MM.1S (cell line): ENCODE data around the gene INTS4.
"Not testable (repeated sequence)": the region's sequence is repeated elsewhere in the genome, so short reads cannot be mapped to it uniquely, and the experiment has no call there.

ENCODE experiments used
- DNase-seq: peaks from one replicate; pipeline ENCODE4 v3.0.0-alpha.2; 2015
- H2AFZ ChIP-seq: fragments of 300-600 bp; sonication (generic); 2 replicates; pipeline ENCODE4 v1.6.0; 2016; ENCODE audit warnings: antibody characterized with exemption, low read length
- H3F3A ChIP-seq: fragments of 300-600 bp; sonication (generic); 2 replicates; pipeline ENCODE4 v1.6.1; 2016; ENCODE audit warnings: mild to moderate bottlenecking, antibody characterized with exemption, low read length, moderate library complexity, mixed read lengths; ENCODE audit not compliant: insufficient read depth
- H3K27ac ChIP-seq: fragments of 300-600 bp; sonication (generic); 2 replicates; pipeline ENCODE4 v1.5.1; 2016; ENCODE audit warnings: mild to moderate bottlenecking, low read length
- H3K27me3 ChIP-seq: fragments of 300-600 bp; sonication (generic); replicated peaks from 2 replicates; pipeline ENCODE4 v1.6.0; 2016; ENCODE audit warnings: low read length; ENCODE audit not compliant: insufficient read depth
- H3K36me3 ChIP-seq: fragments of 300-600 bp; sonication (generic); replicated peaks from 2 replicates; pipeline ENCODE4 v1.6.1; 2016; ENCODE audit warnings: mild to moderate bottlenecking, low read length, mixed read lengths; ENCODE audit not compliant: insufficient read depth
- H3K4me1 ChIP-seq: fragments of 300-600 bp; sonication (generic); 2 replicates; pipeline ENCODE4 v1.6.1; 2016; ENCODE audit warnings: low read length, mixed read lengths
- H3K4me2 ChIP-seq: fragments of 300-600 bp; sonication (generic); 2 replicates; pipeline ENCODE4 v1.6.0; 2016; ENCODE audit warnings: low read depth, low read length
- H3K4me3 ChIP-seq: fragments of 300-600 bp; sonication (generic); 2 replicates; pipeline ENCODE4 v1.5.1; 2016; ENCODE audit warnings: low read length, mixed read lengths
- H3K79me2 ChIP-seq: fragments of 300-600 bp; sonication (generic); 2 replicates; pipeline ENCODE4 v1.6.1; 2016; ENCODE audit warnings: mixed run types, low read length, mixed read lengths
- H3K9ac ChIP-seq: fragments of 300-600 bp; sonication (generic); 2 replicates; pipeline ENCODE4 v1.6.1; 2016; ENCODE audit warnings: low read length, mixed read lengths
- H3K9me2 ChIP-seq: fragments of 300-600 bp; sonication (generic); replicated peaks from 2 replicates; pipeline ENCODE4 v1.6.1; 2016; ENCODE audit warnings: mild to moderate bottlenecking, low read length, mixed read lengths; ENCODE audit not compliant: insufficient read depth
- H3K9me3 ChIP-seq: fragments of 300-600 bp; sonication (generic); replicated peaks from 2 replicates; pipeline ENCODE4 v1.6.1; 2016; ENCODE audit warnings: mild to moderate bottlenecking, low read length, mixed read lengths; ENCODE audit not compliant: insufficient read depth
- H4K20me1 ChIP-seq: fragments of 300-600 bp; sonication (generic); 2 replicates; pipeline ENCODE4 v1.6.1; 2016; ENCODE audit warnings: mild to moderate bottlenecking, low read length, moderate library complexity, mixed read lengths; ENCODE audit not compliant: insufficient read depth
- CTCF ChIP-seq: fragments of 300-600 bp; sonication (generic); IDR thresholded peaks from 2 replicates; pipeline ENCODE4 v1.5.1; 2016; ENCODE audit warnings: antibody characterized with exemption, low read length, mixed read lengths
- EZH2 ChIP-seq: fragments of 300-600 bp; sonication (generic); optimal IDR thresholded peaks from 2 replicates; pipeline ENCODE3; 2017; ENCODE audit warnings: low read depth, mild to moderate bottlenecking, antibody characterized with exemption, low read length, mixed read lengths
- EZH2phosphoT487 ChIP-seq: fragments of 300-600 bp; sonication (generic); IDR thresholded peaks from 2 replicates; pipeline ENCODE4 v1.6.1; 2018; ENCODE audit warnings: antibody characterized with exemption, low read length

The INTS4 gene

DNA sequence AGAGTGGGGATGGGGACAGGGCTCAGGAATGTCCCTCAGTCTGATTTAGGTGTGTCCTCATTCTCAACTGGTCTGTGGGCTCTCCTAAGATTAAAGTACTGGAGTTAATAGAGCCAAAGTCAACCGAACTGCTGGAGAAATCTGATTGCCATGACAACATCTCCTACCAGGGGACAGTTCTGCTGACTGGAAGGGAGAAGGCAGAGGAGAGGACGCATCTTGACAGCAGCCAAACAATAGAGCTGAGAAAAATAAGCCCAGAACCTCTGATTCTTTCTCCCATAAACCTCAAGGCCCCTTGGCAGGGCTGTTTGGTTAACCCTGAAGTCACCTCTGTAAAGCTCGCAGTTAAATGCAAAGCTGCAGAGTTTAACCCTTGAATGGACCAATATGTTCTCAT, 25.8 kb upstream of the INTS4 start:
- Histone ChIP-seq H3K4me2 (no peak overlapping the region), H4K20me1 (no peaks in the 10 kb centered on the region)

DNA sequence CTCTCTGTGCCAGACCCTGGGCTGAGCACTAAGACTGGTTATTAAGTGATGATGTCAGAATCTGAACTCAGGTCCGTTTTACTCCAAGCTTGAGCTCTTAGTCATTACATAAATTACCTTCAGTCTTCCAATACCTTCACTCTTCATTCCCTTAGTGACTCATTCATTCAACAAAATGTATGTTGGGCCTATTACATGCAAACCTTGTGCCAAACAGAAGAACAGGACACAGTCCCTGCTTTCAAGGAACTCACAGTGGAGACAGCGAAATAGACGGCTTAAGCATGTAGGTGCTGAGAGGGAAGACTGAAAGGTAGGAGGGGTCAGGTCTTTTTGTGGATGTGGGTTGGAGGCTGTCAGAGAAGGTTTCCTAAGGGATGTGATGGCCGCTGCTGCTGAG, 25.3 kb upstream of the INTS4 start:
- Histone ChIP-seq H3K4me2 (no peak overlapping the region), H4K20me1 (no peaks in the 10 kb centered on the region), H3K9me3 (no peaks in the 10 kb centered on the region), H2AFZ (no peak overlapping the region), H3K4me3 (no peak overlapping the region), H3K9ac (no peak overlapping the region), H3K27ac (no peak overlapping the region), H3K27me3 (no peaks in the 10 kb centered on the region), H3K4me1 (no peaks in the 10 kb centered on the region), H3K9me2 (no peaks in the 10 kb centered on the region), H3K36me3 (no peaks in the 10 kb centered on the region), H3K79me2 (no peaks in the 10 kb centered on the region), H3F3A (no peaks in the 10 kb centered on the region)
- no peak for DNase-seq
- no peak for TF ChIP-seq EZH2phosphoT487
- no peak for TF ChIP-seq EZH2
- TF ChIP-seq CTCF = no peak

More for the DNA sequence above, 25.8 kb upstream of the INTS4 start:
- Histone ChIP-seq H3K4me3 (no peak overlapping the region), H2AFZ (no peak overlapping the region), H3K27ac (no peak overlapping the region), H3F3A (no peaks in the 10 kb centered on the region), H3K9me2 (no peaks in the 10 kb centered on the region), H3K9me3 (no peaks in the 10 kb centered on the region), H3K27me3 (no peaks in the 10 kb centered on the region), H3K79me2 (no peaks in the 10 kb centered on the region), H3K9ac (no peak overlapping the region), H3K4me1 (no peaks in the 10 kb centered on the region), H3K36me3 (no peaks in the 10 kb centered on the region)
- DNase-seq = no peak
- TF ChIP-seq EZH2phosphoT487 = no peak
- no peak for TF ChIP-seq CTCF
- TF ChIP-seq EZH2 = no peak

GRCh38 chr11:78015878-78016277, 21.4 kb upstream of the INTS4 start:
- Histone ChIP-seq H2AFZ (no peak overlapping the region), H3K4me2 (no peak overlapping the region), H3K9me3 (no peaks in the 10 kb centered on the region), H3K4me1 (no peaks in the 10 kb centered on the region), H3K79me2 (no peaks in the 10 kb centered on the region), H3K9ac (no peak overlapping the region), H3K9me2 (no peaks in the 10 kb centered on the region), H3F3A (no peaks in the 10 kb centered on the region), H4K20me1 (no peaks in the 10 kb centered on the region), H3K36me3 (no peaks in the 10 kb centered on the region), H3K27ac (no peak overlapping the region), H3K4me3 (no peak overlapping the region), H3K27me3 (no peaks in the 10 kb centered on the region)
- no peak for TF ChIP-seq EZH2phosphoT487
- no peak for TF ChIP-seq CTCF
- no peak for TF ChIP-seq EZH2
- no peak for DNase-seq

- H3K27me3 ChIP-seq, H3K9me2 ChIP-seq, H3K4me3 ChIP-seq, H3K9me3 ChIP-seq, H3K27ac ChIP-seq, H4K20me1 ChIP-seq, H3K9ac ChIP-seq, H3F3A ChIP-seq, H3K4me1 ChIP-seq, DNase-seq, H3K79me2 ChIP-seq, H3K4me2 ChIP-seq, H3K36me3 ChIP-seq, H2AFZ ChIP-seq: not testable (repeated sequence)
These were observed 20.6 kb upstream of the INTS4 start for GRCh38 chr11:78014937-78015520.
